ENCODE data around the gene COL27A1. TPM values are rescaled to one million over a fixed set of nuclear protein-coding genes. Genes with fewer than 3 reads are reported as not detected.
A peak's percentile ranks its signal among the peaks of the same experiment; 100 is the strongest.

COL27A1 gene
- total RNA-seq (30.8 and 47.0 TPM in 2 replicates), polyA plus RNA-seq (44.6 and 55.2 TPM in 2 replicates)

DNA sequence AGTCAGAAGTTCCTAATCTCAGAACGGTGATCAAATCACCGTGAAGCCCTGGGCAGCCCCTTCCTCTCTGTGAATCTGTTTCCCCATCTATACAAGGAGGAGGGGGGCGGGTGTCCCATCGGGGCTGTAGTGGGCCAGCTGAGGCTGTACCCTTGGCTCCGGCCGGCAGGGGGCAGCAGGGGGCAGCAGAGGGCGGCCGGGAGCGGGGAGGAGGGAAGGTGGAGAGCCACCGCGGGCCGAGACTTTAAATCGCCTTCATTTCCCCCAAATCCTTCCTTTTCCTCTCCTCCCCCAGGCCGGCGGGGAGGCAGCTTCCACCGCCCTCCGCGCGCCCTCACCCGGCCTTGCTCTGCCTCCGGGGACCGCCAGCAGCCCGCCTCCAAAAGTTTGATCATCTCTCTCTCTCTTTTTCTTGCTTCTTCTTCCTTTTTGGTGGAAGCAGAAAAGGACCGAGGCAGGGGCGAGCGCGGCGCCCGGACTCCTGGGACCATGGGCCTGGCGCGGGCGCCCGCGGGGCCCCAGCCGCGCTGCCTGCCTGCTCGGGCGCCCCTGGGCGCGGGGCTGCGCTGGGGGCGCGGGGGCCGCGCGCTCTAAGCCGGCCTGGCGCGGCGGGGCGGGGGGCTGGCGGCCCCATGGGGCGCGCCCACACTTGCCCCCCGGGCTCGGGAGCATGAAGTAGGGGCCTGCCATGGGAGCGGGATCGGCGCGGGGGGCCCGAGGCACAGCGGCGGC is at the start of gene COL27A1:
Gene COL27A1, plus strand, starts transcription at position 275 of the 732 bp plus-strand sequence. Its CDS starts 414 bp downstream, at position 689.
- Histone ChIP-seq H3K79me2 (peaks cover 43% of the 10 kb centered on the region), H3K4me3 (peak within 1 kb of the TSS; percentile 98), H3K27me3 (no peaks in the 10 kb centered on the region), H2AFZ (peak within 1 kb of the TSS; percentile 95), H3K4me1 (ENCODE audit: insufficient read depth) (peaks cover 48% of the 10 kb centered on the region), H3K9me3 (ENCODE audit: low read depth) (no peaks in the 10 kb centered on the region), H3K36me3 (replicated peaks; ENCODE audit: insufficient read depth, low read depth) (no peaks in the 10 kb centered on the region), H3K4me2 (peak within 1 kb of the TSS; percentile 88), H3K9me2 (replicated peaks; ENCODE audit: insufficient read depth) (no peaks in the 10 kb centered on the region), H4K20me1 (ENCODE audit: insufficient read depth, poor library complexity, severe bottlenecking) (peaks cover 14% of the 10 kb centered on the region), H3K27ac (peak within 1 kb of the TSS; percentile 90)
- WGBS (ENCODE audit: low lambda C conversion rate, missing lambda C conversion rate): 0% methylated on average over 21 of the region's 63 CpGs
- TF ChIP-seq EZH2 (IDR thresholded peaks at IDR 0.05; ENCODE audit: borderline replicate concordance) (no peak), CTCF (IDR thresholded peaks at IDR 0.05; ENCODE audit: poor library complexity) (peak; percentile 97)
- peak; percentile 92 for DNase-seq (ENCODE audit: low spot score)

- H3K27ac ChIP-seq: no peak overlapping the region
- peaks cover 5% of the 10 kb centered on the region for H3K9me3 ChIP-seq (ENCODE audit: low read depth)
- H3K4me1 ChIP-seq (ENCODE audit: insufficient read depth): no peaks in the 10 kb centered on the region
- no peaks in the 10 kb centered on the region for H3K79me2 ChIP-seq
- no peak overlapping the region for H3K4me3 ChIP-seq
- peaks cover 3% of the 10 kb centered on the region for H3K27me3 ChIP-seq
- no peaks in the 10 kb centered on the region for H3K9me2 ChIP-seq (replicated peaks; ENCODE audit: insufficient read depth)
- TF ChIP-seq EZH2phosphoT487 (IDR thresholded peaks at IDR 0.05; ENCODE audit: low read depth, severe bottlenecking, unreplicated experiment): no peak
- TF ChIP-seq CTCF (IDR thresholded peaks at IDR 0.05; ENCODE audit: poor library complexity): no peak
- TF ChIP-seq EZH2 (IDR thresholded peaks at IDR 0.05; ENCODE audit: borderline replicate concordance): no peak
- H4K20me1 ChIP-seq (ENCODE audit: insufficient read depth, poor library complexity, severe bottlenecking): no peaks in the 10 kb centered on the region
- no peak overlapping the region for H2AFZ ChIP-seq
- WGBS (ENCODE audit: low lambda C conversion rate, missing lambda C conversion rate): 79% methylated on average over 13 of the region's 13 CpGs
- H3K36me3 ChIP-seq (replicated peaks; ENCODE audit: insufficient read depth, low read depth): no peaks in the 10 kb centered on the region
- no peak overlapping the region for H3K4me2 ChIP-seq
- DNase-seq (ENCODE audit: low spot score): no peak
Measured at GRCh38 chr9:114107286-114108001, 47.9 kb upstream of the COL27A1 start.

DNA sequence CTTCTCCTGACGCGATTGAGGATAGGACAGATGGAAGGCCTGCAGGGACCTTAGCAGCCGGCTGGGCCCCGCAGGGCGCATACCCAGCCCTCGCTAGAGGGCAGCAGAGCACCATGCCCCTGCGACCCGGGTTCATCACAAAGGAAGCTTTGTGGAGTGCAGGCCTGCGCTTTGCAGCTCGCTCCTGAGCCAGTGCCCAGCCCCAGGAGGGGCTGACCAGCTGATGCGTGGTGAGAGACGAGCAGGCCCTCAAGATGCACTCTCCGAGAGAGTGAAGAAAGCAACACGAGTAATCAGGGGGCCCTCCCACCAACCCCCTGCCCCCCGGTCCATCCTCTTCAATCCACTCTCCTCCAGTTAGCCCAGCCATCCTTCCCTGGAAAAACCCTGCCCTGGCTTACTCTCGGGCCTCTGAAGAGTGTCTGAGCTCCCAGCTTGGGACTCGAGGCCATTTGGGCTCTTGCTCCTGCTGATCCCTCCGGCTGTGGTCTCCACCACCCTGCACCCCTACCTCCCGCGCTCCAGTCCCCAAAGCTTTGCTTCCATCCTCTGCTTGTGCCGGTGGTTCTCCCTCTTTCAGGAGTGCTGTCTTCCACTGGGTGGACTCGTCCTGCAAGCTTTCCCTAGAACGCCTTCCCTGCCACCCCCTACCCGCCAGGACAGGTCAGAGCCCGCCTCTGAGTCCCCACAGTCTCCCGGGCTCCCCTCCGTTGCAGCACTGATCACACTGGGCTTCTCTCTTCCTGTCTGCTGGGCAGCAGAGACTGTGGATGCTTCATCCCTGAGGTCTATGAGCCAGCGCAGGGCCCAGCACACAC is 47.1 kb upstream of the COL27A1 start:
- Histone ChIP-seq H3K79me2 (no peaks in the 10 kb centered on the region), H3K9me2 (replicated peaks; ENCODE audit: insufficient read depth) (no peaks in the 10 kb centered on the region), H3K4me1 (ENCODE audit: insufficient read depth) (no peaks in the 10 kb centered on the region), H3K9me3 (ENCODE audit: low read depth) (no peaks in the 10 kb centered on the region), H4K20me1 (ENCODE audit: insufficient read depth, poor library complexity, severe bottlenecking) (no peaks in the 10 kb centered on the region), H3K27me3 (peaks cover 3% of the 10 kb centered on the region), H3K27ac (no peak overlapping the region), H2AFZ (no peak overlapping the region), H3K4me3 (no peak overlapping the region), H3K4me2 (no peak overlapping the region), H3K36me3 (replicated peaks; ENCODE audit: insufficient read depth, low read depth) (no peaks in the 10 kb centered on the region)
- TF ChIP-seq CTCF (IDR thresholded peaks at IDR 0.05; ENCODE audit: poor library complexity): peak; percentile 87
- no peak for TF ChIP-seq EZH2 (IDR thresholded peaks at IDR 0.05; ENCODE audit: borderline replicate concordance)
- no peak for TF ChIP-seq EZH2phosphoT487 (IDR thresholded peaks at IDR 0.05; ENCODE audit: low read depth, severe bottlenecking, unreplicated experiment)
- DNase-seq (ENCODE audit: low spot score): peak; percentile 92
- WGBS (ENCODE audit: low lambda C conversion rate, missing lambda C conversion rate): 46% methylated on average over 26 of the region's 28 CpGs
